CD1c-positive myeloid dendritic cell (primary cell): Measurements from ENCODE around the gene MMP19.
"Not testable (repeated sequence)": the region's sequence is repeated elsewhere in the genome, so short reads cannot be mapped to it uniquely, and the experiment has no call there.

Source experiments
- DNase-seq: peaks from one replicate; pipeline ENCODE4 v3.0.0-alpha.2; 2016; ENCODE audit errors: extremely low spot score

The MMP19 gene

DNA sequence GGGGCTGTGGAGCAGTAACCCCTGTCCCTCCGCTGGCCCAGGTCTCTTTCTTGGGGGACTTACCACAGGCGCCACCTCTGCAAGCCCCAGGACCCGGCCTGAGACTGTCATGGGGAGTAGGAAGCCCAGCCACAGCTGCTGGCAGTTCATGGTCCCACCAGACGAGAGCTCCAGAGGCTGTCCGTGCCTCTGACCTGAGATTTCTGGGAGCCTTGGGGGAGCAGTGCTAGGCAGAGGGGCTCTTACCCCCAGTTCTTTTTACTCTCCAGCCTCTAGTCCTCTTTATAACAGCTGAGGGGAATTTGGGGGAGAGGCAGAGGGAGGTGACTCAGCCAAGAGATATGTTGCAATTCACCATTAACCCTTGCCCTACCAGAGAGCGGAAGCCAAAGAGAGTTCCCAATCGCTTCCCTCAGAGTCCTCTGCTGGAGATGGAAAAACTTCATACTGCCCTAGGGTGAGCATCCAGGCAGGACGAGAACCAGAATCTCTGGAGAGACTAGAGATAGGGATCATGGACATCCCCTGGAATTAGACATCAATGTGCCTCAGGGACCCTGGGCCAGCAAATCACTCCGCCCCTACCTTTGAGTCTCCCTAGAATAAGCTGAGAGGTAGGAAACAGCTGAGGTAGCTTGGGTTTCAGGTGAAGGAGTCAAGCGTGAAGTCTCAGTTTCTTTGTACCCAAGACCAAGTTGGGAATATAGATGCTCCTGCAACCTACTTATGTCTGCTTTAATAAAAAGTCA lies at the start of gene MMP19:
TSS of gene MMP19 (minus strand) at position 256 of the 749 bp plus-strand sequence. CDS start at position 150, 106 bp downstream.
- DNase-seq = peak; percentile 70

GRCh38 chr12:55891310-55891709 lies 48.6 kb upstream of the MMP19 start:
- DNase-seq = no peak

- no peak for DNase-seq
Observed at GRCh38 chr12:55885113-55885512, 42.4 kb upstream of the MMP19 start.

- DNase-seq = no peak
Observed at GRCh38 chr12:55877824-55878223, 35.1 kb upstream of the MMP19 start.

GRCh38 chr12:55875704-55876467 lies 33.1 kb upstream of the MMP19 start:
- DNase-seq = no peak

DNA sequence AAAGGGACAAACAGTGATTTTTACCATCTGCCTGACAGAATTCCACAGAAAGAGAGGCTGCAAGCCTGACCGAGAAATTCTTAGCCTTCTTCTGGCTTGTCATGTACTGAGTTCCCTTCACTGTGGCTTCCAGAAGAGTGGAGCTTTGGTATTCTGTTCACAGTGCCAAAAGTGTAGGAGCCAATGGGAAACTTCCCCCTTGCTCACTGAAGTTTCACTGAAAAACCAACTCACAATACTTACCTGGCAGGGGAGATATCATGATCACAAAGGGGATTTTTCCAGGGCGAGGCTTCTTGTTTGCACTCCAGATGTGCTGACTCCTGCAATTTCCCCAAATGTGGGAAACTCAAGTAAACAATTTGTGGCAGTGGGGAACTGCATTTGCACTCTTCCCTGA lies 31.7 kb upstream of the MMP19 start:
- no peak for DNase-seq

DNA sequence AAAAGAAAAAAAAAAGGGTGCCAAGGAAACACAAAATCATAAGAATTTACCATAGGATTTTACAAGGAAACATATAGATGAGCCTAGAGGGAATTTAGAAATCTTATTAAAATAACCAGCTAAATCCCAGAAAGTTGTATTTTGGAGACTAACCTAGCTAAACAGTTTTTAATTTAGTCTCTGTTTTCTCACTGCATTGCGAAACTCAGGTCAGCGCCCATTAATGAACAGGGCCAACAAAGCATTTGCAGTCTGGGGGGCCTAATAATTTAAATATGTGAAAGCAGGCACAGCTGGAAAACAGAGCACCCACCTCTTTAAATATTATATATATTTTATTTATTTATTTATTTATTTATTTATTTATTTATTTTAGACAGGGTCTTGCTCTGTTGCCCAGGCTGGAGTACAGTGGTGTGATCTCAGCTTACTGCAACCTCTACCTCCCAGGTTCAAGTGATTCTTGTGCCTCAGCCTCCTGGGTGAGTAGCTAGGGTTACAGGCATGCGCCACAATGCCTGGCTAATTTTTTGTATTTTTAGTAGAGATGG lies 23.8 kb upstream of the MMP19 start:
- DNase-seq = not testable (repeated sequence)

DNA sequence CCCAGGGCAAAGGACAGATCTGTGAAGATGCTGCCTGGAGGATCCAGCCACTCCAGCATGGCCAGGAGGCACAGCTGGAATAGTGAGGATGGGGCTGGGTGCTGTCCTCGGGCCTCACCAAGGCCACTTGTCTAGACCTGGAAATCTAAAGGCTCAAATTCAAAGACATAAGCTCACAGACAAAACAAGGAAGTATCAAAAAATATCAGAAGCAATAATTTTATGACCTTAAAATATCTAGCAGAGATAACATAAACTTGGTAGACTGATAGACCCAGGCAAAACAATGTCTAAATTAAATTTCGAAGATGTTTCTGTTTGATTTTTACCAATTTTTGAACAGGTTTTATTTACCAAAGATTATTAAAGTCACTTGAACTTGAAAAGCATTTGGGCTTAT lies 22.6 kb upstream of the MMP19 start:
- DNase-seq = no peak

DNA sequence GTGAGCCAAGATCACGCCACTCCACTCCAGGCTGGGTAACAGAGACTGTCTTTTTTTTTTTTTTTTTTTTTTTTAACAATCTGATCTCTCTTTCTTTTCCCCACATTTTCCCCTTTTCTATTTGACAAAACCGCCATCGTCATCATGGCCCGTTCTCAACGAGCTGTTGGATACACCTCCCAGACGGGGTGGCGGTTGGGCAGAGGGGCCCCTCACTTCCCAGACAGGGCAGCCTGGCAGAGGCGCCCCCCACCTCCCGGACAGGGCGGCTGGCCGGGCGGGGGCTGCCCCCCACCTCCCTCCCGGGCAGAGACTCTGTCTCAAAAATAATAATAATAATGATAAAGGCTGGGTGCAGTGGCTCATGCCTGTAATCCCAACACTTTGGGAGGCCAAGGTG lies 20.2 kb upstream of the MMP19 start:
- not testable (repeated sequence) for DNase-seq

DNA sequence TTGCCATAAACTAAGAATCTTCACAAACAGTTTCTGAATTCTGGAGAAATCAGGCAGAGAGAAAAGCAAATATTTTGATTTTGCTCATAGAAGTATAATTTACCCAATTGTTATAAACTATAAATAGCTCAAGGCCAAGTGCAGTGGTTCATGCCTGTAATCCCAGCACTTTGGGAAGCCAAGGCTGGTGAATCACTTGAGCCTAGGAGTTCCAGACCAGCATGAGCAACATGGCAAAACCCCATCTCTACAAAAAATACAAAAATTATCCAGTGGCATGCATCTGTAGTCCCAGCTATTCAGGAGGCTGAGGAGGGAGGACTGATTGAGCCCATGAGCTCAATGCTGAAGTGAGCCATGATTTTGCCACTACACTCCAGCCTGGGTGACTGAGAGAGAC lies 19.6 kb upstream of the MMP19 start:
- no peak for DNase-seq

DNA sequence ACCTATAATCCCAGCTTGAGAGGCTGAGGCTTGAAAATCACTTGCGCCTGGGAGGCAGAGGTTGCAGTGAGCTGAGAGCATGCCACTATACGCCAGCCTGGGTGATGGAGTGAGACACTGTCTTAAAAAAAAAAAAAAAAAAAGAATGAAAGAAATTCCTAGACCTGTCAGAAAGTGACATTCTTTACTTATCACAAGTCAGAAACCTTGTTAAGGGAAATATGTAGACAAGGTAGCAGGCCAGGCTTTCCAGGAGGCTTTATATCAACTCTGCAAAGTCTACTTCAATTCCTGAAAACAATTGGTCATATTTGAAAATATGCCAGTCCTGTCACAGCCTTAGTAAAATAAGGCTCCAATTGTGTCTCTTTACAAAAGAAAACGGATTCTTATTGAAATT lies 19.1 kb upstream of the MMP19 start:
- DNase-seq = no peak

DNA sequence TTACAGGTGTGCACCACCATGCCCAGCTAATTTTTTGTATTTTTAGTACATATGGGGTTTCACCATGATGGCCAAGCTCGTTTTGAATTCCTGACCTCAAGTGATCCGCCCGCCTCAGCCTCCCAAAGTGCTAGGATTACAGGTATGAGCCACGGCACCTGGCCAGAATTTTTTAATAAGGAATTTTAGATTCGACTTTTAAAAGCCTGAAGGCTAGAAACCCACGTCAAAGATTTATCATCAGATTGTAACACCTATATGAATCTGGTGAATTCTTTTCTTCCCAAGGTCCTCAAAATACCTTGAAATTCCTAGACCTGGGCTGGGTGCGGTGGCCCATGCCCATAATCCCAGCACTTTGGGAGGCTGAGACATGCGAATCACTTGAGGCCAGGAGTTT lies 18.7 kb upstream of the MMP19 start:
- no peak for DNase-seq

GRCh38 chr12:55852740-55853139 lies 10.0 kb upstream of the MMP19 start:
- no peak for DNase-seq

DNA sequence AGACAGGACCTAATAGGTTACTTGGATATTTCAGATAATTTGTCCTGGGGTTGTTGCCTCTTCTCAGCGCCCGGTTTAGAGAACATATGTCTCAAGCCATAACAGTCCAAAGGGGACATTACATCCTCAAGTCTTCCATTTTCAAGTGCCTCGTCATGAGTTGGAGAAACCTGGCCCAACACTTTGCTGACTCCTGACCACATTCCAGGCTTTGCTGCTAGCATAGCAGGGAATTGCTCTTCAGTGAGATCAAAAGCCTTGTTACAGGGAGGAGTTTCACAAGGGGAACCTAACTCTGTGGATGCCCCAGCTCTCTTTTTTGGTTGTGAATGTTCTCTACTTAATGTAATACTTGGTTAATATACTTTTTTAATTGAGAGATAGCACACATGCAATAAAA lies 8.2 kb upstream of the MMP19 start:
- DNase-seq = no peak

- peak; percentile 20 for DNase-seq
Observed at GRCh38 chr12:55850401-55850800, 7.7 kb upstream of the MMP19 start.

DNA sequence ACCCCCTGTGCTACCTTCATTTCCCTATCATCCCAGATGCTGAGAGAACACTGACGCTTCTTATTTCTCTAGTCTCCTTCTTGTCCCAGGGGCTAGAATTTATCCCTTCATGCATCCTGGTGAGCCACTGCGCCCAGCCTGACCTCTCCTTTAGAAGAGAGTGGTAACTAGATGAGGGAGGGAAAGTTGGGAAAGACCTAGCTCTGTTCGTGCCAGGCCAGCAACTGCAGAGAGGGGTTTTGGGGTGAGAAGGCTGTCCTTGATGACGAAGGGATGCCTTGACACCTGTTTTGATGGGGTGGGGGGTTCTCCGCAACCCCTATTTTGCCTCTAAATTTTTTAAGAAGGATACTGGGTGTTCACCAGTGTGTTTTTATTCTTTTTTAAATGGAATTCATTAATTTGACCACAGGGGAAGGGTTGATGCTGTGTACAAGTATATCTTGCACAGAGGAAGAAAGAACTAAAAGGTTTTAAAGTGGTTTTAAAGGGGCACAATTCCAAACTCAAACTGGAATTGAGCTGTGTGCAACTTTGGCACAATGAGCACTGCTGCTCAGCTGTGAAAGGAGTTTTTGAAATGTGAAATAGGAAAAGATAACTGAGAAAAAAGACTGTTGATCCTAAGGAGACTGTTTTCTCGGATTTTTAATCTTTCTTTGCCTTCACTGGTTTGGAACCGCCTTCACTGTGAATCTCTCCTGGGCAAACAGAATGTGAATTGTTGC lies 7.0 kb upstream of the MMP19 start:
- no peak for DNase-seq

- DNase-seq = peak; percentile 96
Observed at GRCh38 chr12:55847603-55848291, 5.0 kb upstream of the MMP19 start.

- peak; percentile 91 for DNase-seq
Observed at GRCh38 chr12:55847033-55847432, 4.3 kb upstream of the MMP19 start.

DNA sequence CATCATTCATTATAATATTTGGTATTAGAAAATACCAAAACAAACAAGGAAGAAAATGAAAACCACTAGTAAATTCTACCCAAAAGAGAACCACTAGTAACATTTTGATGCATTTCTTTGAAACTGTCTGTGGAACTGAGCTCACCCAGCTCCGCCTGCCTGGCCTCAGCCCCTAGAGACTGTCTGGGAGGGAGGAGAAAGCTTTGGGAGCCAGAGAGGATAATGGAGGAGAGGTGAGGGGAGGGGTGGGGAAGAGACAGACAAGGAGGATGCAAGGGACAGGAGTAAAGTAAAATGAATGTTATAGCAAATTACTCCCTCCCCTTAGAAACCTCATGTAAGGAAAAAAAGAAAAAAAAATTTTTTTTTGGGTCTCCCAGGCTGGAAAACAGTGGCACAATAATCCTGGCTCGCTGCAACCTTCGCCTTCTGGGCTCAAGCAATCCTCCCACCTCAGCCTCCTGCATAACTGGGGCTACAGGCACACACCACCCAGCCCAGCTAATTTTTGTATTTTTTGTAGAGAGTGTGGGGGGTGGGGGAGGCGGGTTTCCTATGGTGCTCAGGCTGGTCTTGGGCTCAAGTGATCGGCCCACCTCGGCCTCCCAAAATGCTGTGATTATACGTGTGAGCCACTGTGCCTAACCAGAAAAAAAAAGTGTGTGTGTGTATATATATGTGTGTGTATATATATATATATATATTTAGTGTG lies 3.2 kb upstream of the MMP19 start:
- no peak for DNase-seq

DNA sequence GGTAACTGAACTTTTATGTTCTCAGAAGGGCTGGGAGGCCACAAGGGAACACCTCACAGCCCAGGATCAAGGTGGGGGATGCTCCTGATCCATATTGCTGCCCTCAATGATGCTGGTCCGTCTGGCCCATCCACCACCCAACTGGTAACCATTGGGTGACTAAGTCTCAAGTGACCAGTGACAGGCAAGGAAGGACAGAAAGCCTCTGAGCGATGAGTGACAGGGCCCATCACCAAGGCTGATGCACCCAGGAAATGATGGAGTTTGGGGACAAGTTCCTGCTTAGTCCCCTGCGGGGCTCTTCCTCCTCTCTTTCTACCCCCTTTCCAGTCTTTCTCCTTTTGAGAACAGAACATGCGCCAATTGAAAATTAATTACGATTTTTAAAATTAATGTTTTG lies 2.6 kb upstream of the MMP19 start:
- DNase-seq = peak; percentile 51

DNA sequence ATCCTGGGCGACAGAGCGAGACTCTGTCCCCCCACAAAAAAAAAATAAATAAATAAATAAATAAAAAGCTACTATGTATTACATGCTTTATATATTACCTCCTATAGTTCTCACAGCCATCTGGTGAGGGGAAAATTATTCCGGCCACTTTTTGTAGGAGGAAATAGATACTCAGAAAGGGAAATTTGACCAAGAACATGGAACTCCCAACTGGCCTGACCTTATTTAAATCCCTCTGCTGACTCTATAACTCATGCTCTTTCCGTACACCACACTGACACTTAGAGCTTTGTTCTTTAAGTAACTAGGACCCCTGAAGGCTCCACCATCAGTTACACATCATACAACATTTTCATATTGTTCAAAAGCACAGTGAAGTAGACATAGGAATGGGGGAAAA lies 2.2 kb upstream of the MMP19 start:
- DNase-seq = no peak
